A549 (cell line): ENCODE results near the gene SUGCT. TPM values are rescaled to one million over a fixed set of nuclear protein-coding genes. Genes with fewer than 3 reads are reported as not detected.

Source experiments
- ATAC-seq, 2 experiments: fragments of 200-7000 bp in 1 of 2; fragments of >200 bp in 1 of 2; cut with Nextera tagmentation in 1 of 2; cut with Tn5 transposase in 1 of 2; 3 replicates each; pipeline versions ENCODE4 v1.8.0 to v1.9.1; 2018 to 2020; ENCODE audit warnings: mild to moderate bottlenecking in 1 of 2, moderate library complexity in 1 of 2
- CTCF ChIA-PET: fragments of 300-600 bp; sonication (Branson Sonifier 250); formaldehyde crosslinking; extraction: SDS; loops from one replicate; lab custom pipeline; 2021; ENCODE audit warnings: antibody characterized with exemption, inconsistent platforms; lab: Yijun Ruan, JAX
- POLR2A ChIA-PET: fragments of 350-600 bp; formaldehyde crosslinking; extraction: SDS; loops from one replicate; lab custom pipeline; 2021; ENCODE audit warnings: antibody characterized with exemption, inconsistent platforms; lab: Yijun Ruan, JAX
- DNase-seq, 2 experiments: peaks; one replicate each; pipeline versions ENCODE4 v3.0.0 to v3.0.0-alpha.2; 2011 to 2016; ENCODE audit warnings: low read depth in 1 of 2, low spot score in 1 of 2
- FAIRE-seq: peaks from 2 replicates; lab custom pipeline; 2011; peaks lifted over from hg19 to GRCh38; lab: Jason Lieb, UNC
- H3K27ac ChIP-seq, 2 experiments: fragments of >200 bp; sonication (Bioruptor Twin); formaldehyde crosslinking; 3 replicates each; pipeline ENCODE4 v1.5.1; 2016 to 2017
- H3K4me1 ChIP-seq: fragments of >200 bp; sonication (Bioruptor Twin); formaldehyde crosslinking; 3 replicates; pipeline ENCODE4 v1.6.1; 2016
- H3K4me2 ChIP-seq: fragments of >200 bp; sonication (Bioruptor Twin); formaldehyde crosslinking; 3 replicates; pipeline ENCODE4 v1.6.1; 2016
- H3K4me3 ChIP-seq: fragments of >200 bp; sonication (Bioruptor Twin); formaldehyde crosslinking; 3 replicates; pipeline ENCODE4 v1.5.1; 2016
- H3K9me3 ChIP-seq: fragments of >200 bp; sonication (Bioruptor Twin); formaldehyde crosslinking; 3 replicates; pipeline ENCODE4 v1.6.1; 2016
- ATOH8 ChIP-seq: fragments of 250-450 bp; sonication (Bioruptor Pico); IDR thresholded peaks from 2 replicates; pipeline ENCODE4 v1.5.0; 2020; ENCODE audit warnings: low read depth, mild to moderate bottlenecking, moderate library complexity
- BCL3 ChIP-seq: fragments of >200 bp; sonication (Bioruptor Twin); formaldehyde crosslinking; IDR thresholded peaks from 3 replicates; pipeline ENCODE4 v1.6.1; 2016
- CHD4 ChIP-seq: fragments of 200-600 bp; sonication (generic); IDR thresholded peaks from 2 replicates; pipeline ENCODE4 v1.6.1; 2016; ENCODE audit warnings: antibody characterized with exemption, mild to moderate bottlenecking, borderline replicate concordance
- E2F6 ChIP-seq: IDR thresholded peaks from 2 replicates; pipeline ENCODE4 v1.6.1; 2012; ENCODE audit warnings: low read depth, borderline replicate concordance
- ESRRA ChIP-seq: fragments of 150-350 bp; IDR thresholded peaks from 2 replicates; pipeline ENCODE4 v1.6.1; 2014; ENCODE audit warnings: mild to moderate bottlenecking, low read length, borderline replicate concordance
- FOSL2 ChIP-seq, 2 experiments: fragments of 450-650 bp in 1 of 2; fragments of >200 bp in 1 of 2; sonication (Bioruptor Twin) in 1 of 2; formaldehyde crosslinking; IDR thresholded peaks; 2 replicates each; pipeline versions ENCODE4 v1.5.0 to v1.6.1; 2016 to 2020; ENCODE audit warnings: mild to moderate bottlenecking in 1 of 2, moderate library complexity in 1 of 2
- GATA3 ChIP-seq: IDR thresholded peaks from 2 replicates; pipeline ENCODE4 v1.6.1; 2012; ENCODE audit warnings: borderline replicate concordance
- HDAC2 ChIP-seq: fragments of 200-600 bp; sonication (generic); IDR thresholded peaks from 2 replicates; pipeline ENCODE4 v1.6.1; 2016
- MAX ChIP-seq: IDR thresholded peaks from 2 replicates; pipeline ENCODE4 v1.6.1; 2012
- MAZ ChIP-seq: fragments of 150-350 bp; IDR thresholded peaks from 2 replicates; pipeline ENCODE4 v1.6.1; 2014; ENCODE audit warnings: antibody characterized with exemption, low read depth, low read length, borderline replicate concordance
- NR3C1 ChIP-seq: fragments of >200 bp; sonication (Bioruptor Twin); formaldehyde crosslinking; IDR thresholded peaks from 3 replicates; pipeline ENCODE4 v1.6.1; 2017
- POLR2AphosphoS2 ChIP-seq: conservative IDR thresholded peaks from 2 replicates; pipeline ENCODE4 v1.6.1; 2012; ENCODE audit warnings: low read length, improper control_type of control experiment, inconsistent platforms
- RARB ChIP-seq: fragments of 250-450 bp; sonication (Bioruptor Pico); IDR thresholded peaks from 2 replicates; pipeline ENCODE4 v1.8.0; 2021; ENCODE audit warnings: mild to moderate bottlenecking, moderate library complexity
- RFX5 ChIP-seq: fragments of 450-650 bp; IDR thresholded peaks from 2 replicates; pipeline ENCODE4 v1.7.1; 2014; ENCODE audit warnings: antibody characterized with exemption, mild to moderate bottlenecking, moderate library complexity
- SMC3 ChIP-seq: fragments of >200 bp; sonication (Bioruptor Twin); formaldehyde crosslinking; IDR thresholded peaks from 3 replicates; pipeline ENCODE4 v1.6.1; 2018; ENCODE audit warnings: inconsistent platforms
- TP53 ChIP-seq: fragments of 250-450 bp; sonication (Bioruptor Pico); IDR thresholded peaks from 2 replicates; pipeline ENCODE4 v1.5.0; 2021; ENCODE audit warnings: mild to moderate bottlenecking, moderate library complexity
- ZC3H11A ChIP-seq: fragments of 450-650 bp; IDR thresholded peaks from 2 replicates; pipeline ENCODE4 v1.6.1; 2014; ENCODE audit warnings: antibody characterized with exemption, mild to moderate bottlenecking
- WGBS: methylation state at CpG from one replicate; pipeline ENCODE4 v1.1.6; 2017; ENCODE audit errors: missing lambda C conversion rate; 5-methylcytosine and 5-hydroxymethylcytosine counted together
- polyA plus RNA-seq, 4 experiments: library from polyadenylated mRNA; depleted of rRNA in 3 of 4; stranded (reverse); fragments of >200 nt; fragmentation: RNase III in 1 of 4; extraction: RNeasy Plus Mini Kit Qiagen cat#74134 plus additional on column Dnase treatment in 1 of 4; gene quantifications; 2 replicates in 3 of 4; 3 replicates in 1 of 4; pipeline ENCODE4 v1.2.3, GENCODE V29; 2011 to 2017
- TF ChIP-seq, protein P1 (sequence below): fragments of 450-650 bp; IDR thresholded peaks from 2 replicates; pipeline ENCODE4 v1.6.1; 2014; ENCODE audit warnings: antibody characterized with exemption
- TF ChIP-seq, protein P2 (sequence below): fragments of 200-600 bp; sonication (generic); IDR thresholded peaks from 2 replicates; pipeline ENCODE4 v1.6.1; 2016; ENCODE audit warnings: antibody characterized with exemption, mild to moderate bottlenecking, moderate library complexity

SUGCT gene
- polyA plus RNA-seq, 2 of the 4 experiments (the other 2 are of a cell fraction), result 1.4 to 1.6 TPM

GRCh38 chr7:40194745-40195144 is 59.9 kb downstream of the SUGCT start:
- H3K4me2 ChIP-seq, result no peak overlapping the region
- ChIA-PET POLR2A (no interaction called here), CTCF (no interaction called here)
- no peak for DNase-seq
- ATAC-seq, result no peak
- no peak overlapping the region for H3K27ac ChIP-seq
- no peak overlapping the region for H3K4me3 ChIP-seq
- no peak for FAIRE-seq
- H3K9me3 ChIP-seq, result no peaks in the 10 kb centered on the region
- TF ChIP-seq POLR2AphosphoS2, result no peak
- TF ChIP-seq FOSL2 (IDR thresholded peaks at IDR 0.05), result no peak
- no peak for TF ChIP-seq FOSL2 (CRISPR knock-in tag; IDR thresholded peaks at IDR 0.05)
- no peak for TF ChIP-seq HDAC2
- no peak for TF ChIP-seq ESRRA
- no peak for TF ChIP-seq BCL3
- no peak for TF ChIP-seq ZC3H11A
- TF ChIP-seq MAZ, result no peak
- TF ChIP-seq E2F6, result no peak
- TF ChIP-seq GATA3, result no peak
- TF ChIP-seq, protein P1, sequence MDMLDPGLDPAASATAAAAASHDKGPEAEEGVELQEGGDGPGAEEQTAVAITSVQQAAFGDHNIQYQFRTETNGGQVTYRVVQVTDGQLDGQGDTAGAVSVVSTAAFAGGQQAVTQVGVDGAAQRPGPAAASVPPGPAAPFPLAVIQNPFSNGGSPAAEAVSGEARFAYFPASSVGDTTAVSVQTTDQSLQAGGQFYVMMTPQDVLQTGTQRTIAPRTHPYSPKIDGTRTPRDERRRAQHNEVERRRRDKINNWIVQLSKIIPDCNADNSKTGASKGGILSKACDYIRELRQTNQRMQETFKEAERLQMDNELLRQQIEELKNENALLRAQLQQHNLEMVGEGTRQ, result no peak
- WGBS, result 60% methylated on average over 1 of the region's 1 CpG
- H3K4me1 ChIP-seq, result no peaks in the 10 kb centered on the region

DNA sequence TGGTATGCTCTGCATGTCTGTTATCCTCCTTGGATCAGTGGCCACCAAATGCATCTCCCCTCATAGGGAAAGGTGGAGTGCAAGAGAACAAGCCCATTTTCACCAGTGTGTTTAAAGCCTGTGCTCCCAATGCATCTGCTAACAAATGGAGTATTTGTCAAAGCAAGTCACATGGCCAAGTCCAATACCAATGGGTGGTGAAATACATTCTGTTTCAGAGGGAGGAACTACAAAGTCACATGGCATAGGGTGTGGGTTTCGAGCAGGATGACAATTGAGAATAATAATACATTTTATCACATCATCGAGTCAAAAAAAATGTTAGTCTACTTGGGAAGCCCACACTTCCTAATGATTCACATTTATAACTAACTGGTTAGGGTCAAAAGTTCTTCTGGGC is 62.7 kb downstream of the SUGCT start:
- H3K27ac ChIP-seq, result no peak overlapping the region
- ChIA-PET POLR2A (no interaction called here), CTCF (no interaction called here)
- ATAC-seq, result no peak
- no peak overlapping the region for H3K4me2 ChIP-seq
- no peak overlapping the region for H3K4me3 ChIP-seq
- TF ChIP-seq CHD4 (no peak), NR3C1 (no peak), TP53 (CRISPR knock-in tag) (no peak), RARB (CRISPR knock-in tag) (no peak), ESRRA (no peak), ATOH8 (CRISPR knock-in tag) (no peak), SMC3 (no peak), RFX5 (no peak), MAX (no peak)
- TF ChIP-seq, protein P2, sequence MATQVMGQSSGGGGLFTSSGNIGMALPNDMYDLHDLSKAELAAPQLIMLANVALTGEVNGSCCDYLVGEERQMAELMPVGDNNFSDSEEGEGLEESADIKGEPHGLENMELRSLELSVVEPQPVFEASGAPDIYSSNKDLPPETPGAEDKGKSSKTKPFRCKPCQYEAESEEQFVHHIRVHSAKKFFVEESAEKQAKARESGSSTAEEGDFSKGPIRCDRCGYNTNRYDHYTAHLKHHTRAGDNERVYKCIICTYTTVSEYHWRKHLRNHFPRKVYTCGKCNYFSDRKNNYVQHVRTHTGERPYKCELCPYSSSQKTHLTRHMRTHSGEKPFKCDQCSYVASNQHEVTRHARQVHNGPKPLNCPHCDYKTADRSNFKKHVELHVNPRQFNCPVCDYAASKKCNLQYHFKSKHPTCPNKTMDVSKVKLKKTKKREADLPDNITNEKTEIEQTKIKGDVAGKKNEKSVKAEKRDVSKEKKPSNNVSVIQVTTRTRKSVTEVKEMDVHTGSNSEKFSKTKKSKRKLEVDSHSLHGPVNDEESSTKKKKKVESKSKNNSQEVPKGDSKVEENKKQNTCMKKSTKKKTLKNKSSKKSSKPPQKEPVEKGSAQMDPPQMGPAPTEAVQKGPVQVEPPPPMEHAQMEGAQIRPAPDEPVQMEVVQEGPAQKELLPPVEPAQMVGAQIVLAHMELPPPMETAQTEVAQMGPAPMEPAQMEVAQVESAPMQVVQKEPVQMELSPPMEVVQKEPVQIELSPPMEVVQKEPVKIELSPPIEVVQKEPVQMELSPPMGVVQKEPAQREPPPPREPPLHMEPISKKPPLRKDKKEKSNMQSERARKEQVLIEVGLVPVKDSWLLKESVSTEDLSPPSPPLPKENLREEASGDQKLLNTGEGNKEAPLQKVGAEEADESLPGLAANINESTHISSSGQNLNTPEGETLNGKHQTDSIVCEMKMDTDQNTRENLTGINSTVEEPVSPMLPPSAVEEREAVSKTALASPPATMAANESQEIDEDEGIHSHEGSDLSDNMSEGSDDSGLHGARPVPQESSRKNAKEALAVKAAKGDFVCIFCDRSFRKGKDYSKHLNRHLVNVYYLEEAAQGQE, result no peak
- no peak for DNase-seq
- 6% methylated on average over 2 of the region's 2 CpGs for WGBS
- no peaks in the 10 kb centered on the region for H3K4me1 ChIP-seq
- FAIRE-seq, result no peak
- H3K9me3 ChIP-seq, result no peaks in the 10 kb centered on the region
